Loucy (cell line): ENCODE results near the gene STX7.
"Not testable (repeated sequence)": the region's sequence is repeated elsewhere in the genome, so short reads cannot be mapped to it uniquely, and the experiment has no call there.

ENCODE experiments used
- H2AFZ ChIP-seq: fragments of 200-600 bp; sonication (generic); 2 replicates; pipeline ENCODE4 v1.6.0; 2016; ENCODE audit warnings: antibody characterized with exemption, mild to moderate bottlenecking, low read length, moderate library complexity
- H3F3A ChIP-seq: fragments of 200-600 bp; 2 replicates; pipeline ENCODE4 v1.6.0; 2016; ENCODE audit warnings: antibody characterized with exemption, low read depth, mild to moderate bottlenecking
- H3K27me3 ChIP-seq: fragments of 200-600 bp; sonication (generic); 2 replicates; pipeline ENCODE4 v1.6.1; 2014; ENCODE audit warnings: low read length, mild to moderate bottlenecking; ENCODE audit not compliant: insufficient read depth, poor library complexity, severe bottlenecking
- H3K36me3 ChIP-seq: fragments of 200-600 bp; sonication (generic); 2 replicates; pipeline ENCODE4 v1.6.1; 2016; ENCODE audit warnings: low read length; ENCODE audit not compliant: insufficient read depth
- H3K4me1 ChIP-seq: fragments of 200-600 bp; sonication (generic); 2 replicates; pipeline ENCODE4 v1.5.1; 2014; ENCODE audit warnings: low read length, mild to moderate bottlenecking; ENCODE audit not compliant: insufficient read depth, poor library complexity, severe bottlenecking
- H3K4me2 ChIP-seq: fragments of 200-600 bp; sonication (generic); 2 replicates; pipeline ENCODE4 v1.6.0; 2014; ENCODE audit warnings: antibody characterized with exemption, low read length, low read depth, mild to moderate bottlenecking; ENCODE audit not compliant: poor library complexity, severe bottlenecking
- H3K4me3 ChIP-seq: fragments of 200-600 bp; sonication (generic); 2 replicates; pipeline ENCODE4 v1.5.1; 2014; ENCODE audit warnings: low read length, mild to moderate bottlenecking, mixed read lengths; ENCODE audit not compliant: poor library complexity, severe bottlenecking
- H3K79me2 ChIP-seq: fragments of 200-600 bp; sonication (generic); 2 replicates; pipeline ENCODE4 v1.6.1; 2014; ENCODE audit warnings: low read length; ENCODE audit not compliant: insufficient read depth
- H3K9ac ChIP-seq: fragments of 200-600 bp; sonication (generic); 2 replicates; pipeline ENCODE4 v1.6.0; 2014; ENCODE audit warnings: mild to moderate bottlenecking, low read depth, low read length, moderate library complexity; ENCODE audit not compliant: poor library complexity, severe bottlenecking
- H3K9me2 ChIP-seq: fragments of 200-600 bp; sonication (generic); replicated peaks from 2 replicates; pipeline ENCODE4 v1.6.1; 2016; ENCODE audit warnings: low read depth, low read length, mixed read lengths
- H3K9me3 ChIP-seq: fragments of 200-600 bp; sonication (generic); 2 replicates; pipeline ENCODE4 v1.6.1; 2014; ENCODE audit warnings: mild to moderate bottlenecking, antibody characterized with exemption, low read length, low read depth; ENCODE audit not compliant: insufficient read depth
- H4K20me1 ChIP-seq: fragments of 200-600 bp; sonication (generic); 2 replicates; pipeline ENCODE4 v1.6.0; 2014; ENCODE audit warnings: antibody characterized with exemption, low read length, mild to moderate bottlenecking; ENCODE audit not compliant: insufficient read depth, poor library complexity, severe bottlenecking
- CTCF ChIP-seq: fragments of 200-600 bp; sonication (generic); conservative IDR thresholded peaks from 2 replicates; pipeline ENCODE4 v1.5.1; 2014; ENCODE audit warnings: mild to moderate bottlenecking, antibody characterized with exemption, low read length
- EZH2phosphoT487 ChIP-seq: fragments of 200-600 bp; IDR thresholded peaks from 2 replicates; pipeline ENCODE4 v1.6.1; 2018; ENCODE audit warnings: antibody characterized with exemption, mild to moderate bottlenecking, moderate library complexity, borderline replicate concordance

STX7 gene

GRCh38 chr6:132512638-132513632 lies at the start of gene STX7:
TSS of gene STX7 (minus strand) at chr6:132513116. CDS start at chr6:132503530, 9,586 bp downstream.
- Histone ChIP-seq H3K9me3 (no peaks in the 10 kb centered on the region), H3K4me3 (no peak within 1 kb of the TSS), H3K79me2 (no peaks in the 10 kb centered on the region), H3K27me3 (no peaks in the 10 kb centered on the region), H3K9ac (no peak within 1 kb of the TSS), H4K20me1 (no peaks in the 10 kb centered on the region), H3K4me1 (no peaks in the 10 kb centered on the region), H3K4me2 (no peak within 1 kb of the TSS), H3K36me3 (no peaks in the 10 kb centered on the region), H3F3A (no peaks in the 10 kb centered on the region), H2AFZ (no peak within 1 kb of the TSS), H3K9me2 (no peaks in the 10 kb centered on the region)
- no peak for TF ChIP-seq EZH2phosphoT487
- no peak for TF ChIP-seq CTCF

- not testable (repeated sequence) for H3K4me1 ChIP-seq, H3K9me3 ChIP-seq, H3K9me2 ChIP-seq, H3K36me3 ChIP-seq, H3K4me3 ChIP-seq, H3K4me2 ChIP-seq, H3F3A ChIP-seq, H3K79me2 ChIP-seq, H4K20me1 ChIP-seq, H2AFZ ChIP-seq, H3K27me3 ChIP-seq, H3K9ac ChIP-seq
Observed at GRCh38 chr6:132560087-132560486, 47.2 kb upstream of the STX7 start.

GRCh38 chr6:132552372-132552771 lies 39.5 kb upstream of the STX7 start, which contains the start of gene TAAR8:
TSS of gene TAAR8 (plus strand) at chr6:132552672. CDS start at chr6:132552693, 21 bp downstream.
- no peaks in the 10 kb centered on the region for H3K27me3 ChIP-seq

More at GRCh38 chr6:132552372-132552771, 39.5 kb upstream of the STX7 start, which contains the start of gene TAAR8:
- Histone ChIP-seq H4K20me1 (no peaks in the 10 kb centered on the region), H3K9me3 (no peaks in the 10 kb centered on the region), H2AFZ (no peak within 1 kb of the TSS), H3K4me2 (no peak within 1 kb of the TSS), H3K36me3 (no peaks in the 10 kb centered on the region), H3F3A (no peaks in the 10 kb centered on the region), H3K79me2 (no peaks in the 10 kb centered on the region), H3K4me3 (no peak within 1 kb of the TSS), H3K4me1 (no peaks in the 10 kb centered on the region), H3K9me2 (no peaks in the 10 kb centered on the region), H3K9ac (no peak within 1 kb of the TSS)
- no peak for TF ChIP-seq CTCF
- no peak for TF ChIP-seq EZH2phosphoT487
